HG03060 (cell line): ENCODE measurements around the gene LDLRAD3.

Source experiments
- ATAC-seq: cut with Tn5 transposase; IDR thresholded peaks from one replicate; pipeline ENCODE4 v1.9.1; 2021; ENCODE audit warnings: low read depth, moderate number of reproducible peaks; ENCODE audit not compliant: unreplicated experiment

The LDLRAD3 gene

DNA sequence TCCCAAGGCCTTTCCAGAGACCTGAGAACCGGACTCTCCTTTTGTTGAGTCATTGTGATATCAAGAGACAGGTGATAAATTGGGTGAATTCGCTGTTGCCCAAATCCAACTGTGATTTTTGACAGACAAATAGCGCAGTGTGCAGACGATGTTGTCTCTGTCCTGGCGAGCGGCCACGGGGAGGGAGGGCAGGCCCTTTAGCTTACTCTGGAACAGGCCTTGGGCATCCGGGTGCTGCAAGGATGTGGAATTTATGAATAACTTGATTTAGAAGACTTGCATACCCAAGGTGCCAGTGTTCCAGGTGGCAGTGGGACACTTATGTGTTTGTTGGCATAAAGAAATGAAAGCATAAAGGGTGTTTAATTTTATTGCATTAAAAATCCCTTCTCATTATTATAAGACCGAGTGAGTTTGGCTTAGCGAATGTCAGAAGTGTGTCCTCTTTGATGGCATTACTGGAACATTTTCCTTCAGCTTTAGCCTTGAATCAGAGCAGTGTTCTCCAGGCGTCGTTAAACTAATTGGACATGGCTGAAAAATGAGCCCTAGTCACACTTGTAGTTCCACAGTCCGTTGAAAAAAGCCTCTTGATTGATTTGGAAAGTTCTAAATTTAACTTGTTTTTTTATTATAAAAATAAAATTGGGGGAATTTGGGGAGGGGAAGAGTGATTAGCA is 9.4 kb downstream of the LDLRAD3 start:
- no peak for ATAC-seq

DNA sequence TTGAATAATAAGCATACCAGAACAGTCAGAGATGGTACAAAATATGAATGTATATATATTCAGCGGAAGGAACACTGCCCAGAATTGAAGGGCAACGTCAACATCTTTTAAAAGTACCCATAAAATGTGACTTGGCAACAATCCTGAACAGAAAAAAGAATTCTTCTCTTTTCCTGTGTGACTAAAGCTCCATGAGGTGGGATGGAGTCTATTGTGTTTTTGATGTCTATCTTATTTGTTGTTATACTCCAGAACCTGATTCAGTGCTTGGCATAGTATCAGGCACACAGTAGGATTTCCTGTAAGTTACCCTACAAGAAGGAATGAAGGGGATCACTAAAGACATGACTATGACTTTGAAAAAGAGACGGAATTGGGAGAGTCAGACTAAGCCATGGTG is 10.3 kb downstream of the LDLRAD3 start:
- ATAC-seq, result no peak

DNA sequence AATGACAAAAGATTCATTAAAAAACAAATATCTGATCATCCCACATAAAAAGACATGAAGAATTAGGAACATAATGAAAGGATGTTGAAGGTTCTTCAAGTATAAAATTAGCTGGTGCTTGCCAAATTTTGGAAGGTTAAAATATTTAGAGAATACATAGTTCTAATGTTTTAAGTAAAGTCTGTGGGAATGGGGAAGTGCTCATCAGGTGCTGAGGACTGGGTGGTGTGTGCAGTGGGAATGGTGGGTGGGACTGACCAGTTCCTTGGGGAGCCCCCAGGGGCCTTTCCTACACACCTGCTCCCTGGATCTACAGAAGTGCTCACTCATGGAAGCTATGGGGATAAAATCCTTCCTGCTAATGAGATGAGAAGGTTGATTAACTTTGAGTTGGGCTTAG is 11.8 kb downstream of the LDLRAD3 start:
- ATAC-seq, result no peak

DNA sequence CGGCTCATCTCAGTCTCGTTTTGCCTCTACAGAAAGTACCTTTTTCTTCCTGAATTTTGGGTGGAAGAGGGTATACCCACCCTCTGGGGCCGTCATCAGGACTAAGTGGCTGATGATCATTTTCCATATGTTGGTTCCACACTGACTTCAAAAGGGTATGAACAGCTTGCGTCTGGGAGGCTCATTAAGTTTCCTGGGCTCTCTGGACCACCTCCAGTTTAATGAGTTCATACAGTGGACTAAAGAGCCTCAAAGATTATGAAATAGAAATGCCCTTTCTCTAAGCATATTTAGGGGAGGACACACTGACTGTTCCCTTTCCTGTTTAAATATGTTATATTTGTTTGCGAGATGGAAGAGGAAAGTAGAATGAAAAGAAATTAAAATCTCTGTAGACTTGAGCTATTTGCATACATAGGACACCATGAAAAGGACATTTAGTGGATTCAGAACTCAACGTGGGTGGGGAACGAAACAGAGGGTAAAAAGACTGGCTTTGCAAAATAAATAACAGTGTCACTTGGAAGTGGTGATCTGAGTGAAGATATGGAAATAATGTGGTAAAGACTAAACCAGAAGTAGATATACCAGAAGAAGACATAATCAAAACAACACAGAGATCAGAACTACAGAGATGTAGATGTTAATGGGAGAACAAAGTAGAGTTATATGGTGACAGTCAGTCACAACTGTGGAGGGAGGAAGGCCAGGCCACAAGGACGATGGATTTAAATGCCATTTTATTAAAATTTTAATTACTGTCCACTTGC is 18.7 kb downstream of the LDLRAD3 start:
- ATAC-seq, result no peak

DNA sequence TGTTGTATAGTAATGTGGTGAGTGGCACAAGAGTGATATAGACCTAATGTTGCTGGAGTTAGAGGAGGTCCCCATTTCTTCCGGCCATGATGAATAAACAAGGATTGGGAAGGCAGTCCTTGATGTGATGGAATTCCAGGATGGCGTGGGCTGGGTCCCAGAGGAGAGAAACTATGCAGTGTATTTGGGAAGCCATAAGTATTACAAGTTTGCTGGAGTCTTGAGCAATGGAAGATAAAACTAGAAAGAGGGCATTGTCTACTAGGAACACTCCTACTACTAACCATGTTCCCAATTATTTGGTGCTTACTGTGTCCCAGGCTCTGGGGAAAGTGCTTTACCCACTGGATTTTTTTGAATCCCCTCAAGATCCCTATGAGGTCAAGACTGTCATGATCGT is 20.0 kb downstream of the LDLRAD3 start:
- ATAC-seq, result no peak

DNA sequence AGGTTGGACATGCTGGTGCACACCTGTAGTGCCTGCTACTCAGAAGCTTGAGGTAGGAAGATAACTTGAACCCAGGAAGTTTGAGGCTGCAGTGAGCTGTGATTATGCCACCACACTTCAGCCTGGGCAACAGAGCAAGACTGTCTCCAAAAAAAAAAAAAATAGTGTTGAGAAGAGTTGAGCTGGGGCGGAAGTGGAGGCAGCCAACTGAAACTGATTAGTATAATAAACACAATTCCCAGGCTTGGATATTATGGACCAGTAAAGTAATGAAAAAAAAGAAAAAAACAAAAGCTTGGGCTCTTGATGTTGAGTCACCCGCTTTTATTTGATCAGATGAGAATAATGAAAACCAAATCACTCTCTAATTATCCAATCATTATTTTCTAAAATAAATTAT is 21.0 kb downstream of the LDLRAD3 start:
- ATAC-seq, result no peak

DNA sequence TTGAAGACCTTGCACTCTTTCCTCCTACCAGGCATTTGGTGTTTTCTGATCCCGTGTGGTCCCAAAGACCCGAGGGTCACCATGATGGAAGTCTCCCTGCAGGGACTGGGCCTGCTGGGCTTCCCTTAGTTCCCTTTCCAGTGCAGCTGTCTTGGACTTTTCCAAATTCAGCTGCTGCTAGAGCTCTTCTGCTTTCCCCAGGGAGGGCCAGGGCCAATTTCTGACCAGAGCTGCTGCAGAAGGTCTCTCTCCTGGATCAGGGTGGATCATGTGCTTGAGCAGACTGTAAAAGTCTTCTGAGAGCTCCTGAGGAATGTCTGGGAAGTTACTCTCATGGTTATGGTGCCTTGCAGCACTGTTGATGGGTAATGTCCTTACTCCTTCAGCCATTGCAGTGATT is 23.2 kb downstream of the LDLRAD3 start:
- ATAC-seq, result no peak

DNA sequence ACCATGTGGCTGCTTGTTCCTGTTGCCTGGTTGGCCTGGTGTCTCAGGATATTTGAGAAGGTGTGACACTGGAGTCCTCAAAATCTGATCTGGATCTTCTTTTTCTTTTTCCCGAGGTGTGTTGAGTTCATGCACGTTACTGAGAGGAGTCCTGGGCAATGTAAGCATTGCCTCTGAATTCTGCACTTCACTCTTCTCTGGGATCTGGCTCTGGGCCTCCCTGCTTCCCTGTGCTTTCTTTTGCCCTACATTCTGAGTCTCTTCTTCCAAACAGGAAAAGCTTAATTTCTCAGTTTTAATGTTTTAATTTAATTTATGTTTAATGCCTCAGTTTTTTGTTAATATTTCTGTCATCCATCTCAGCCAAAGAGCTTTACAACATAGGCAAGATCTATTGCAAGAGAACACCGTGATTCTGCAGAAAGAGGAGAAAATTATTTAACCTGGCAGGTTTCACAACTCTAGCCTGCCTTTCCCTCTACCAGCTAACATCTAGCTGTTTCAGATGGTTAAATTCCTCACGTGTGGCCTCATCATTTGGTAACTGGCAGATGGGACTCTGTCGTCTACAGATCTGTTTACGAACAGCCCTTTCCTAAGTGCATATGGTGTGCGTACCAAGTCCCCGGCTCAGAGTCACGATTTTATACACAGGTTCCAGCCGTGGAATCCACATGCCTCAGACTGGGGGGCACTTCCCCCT is 24.7 kb downstream of the LDLRAD3 start:
- no peak for ATAC-seq

DNA sequence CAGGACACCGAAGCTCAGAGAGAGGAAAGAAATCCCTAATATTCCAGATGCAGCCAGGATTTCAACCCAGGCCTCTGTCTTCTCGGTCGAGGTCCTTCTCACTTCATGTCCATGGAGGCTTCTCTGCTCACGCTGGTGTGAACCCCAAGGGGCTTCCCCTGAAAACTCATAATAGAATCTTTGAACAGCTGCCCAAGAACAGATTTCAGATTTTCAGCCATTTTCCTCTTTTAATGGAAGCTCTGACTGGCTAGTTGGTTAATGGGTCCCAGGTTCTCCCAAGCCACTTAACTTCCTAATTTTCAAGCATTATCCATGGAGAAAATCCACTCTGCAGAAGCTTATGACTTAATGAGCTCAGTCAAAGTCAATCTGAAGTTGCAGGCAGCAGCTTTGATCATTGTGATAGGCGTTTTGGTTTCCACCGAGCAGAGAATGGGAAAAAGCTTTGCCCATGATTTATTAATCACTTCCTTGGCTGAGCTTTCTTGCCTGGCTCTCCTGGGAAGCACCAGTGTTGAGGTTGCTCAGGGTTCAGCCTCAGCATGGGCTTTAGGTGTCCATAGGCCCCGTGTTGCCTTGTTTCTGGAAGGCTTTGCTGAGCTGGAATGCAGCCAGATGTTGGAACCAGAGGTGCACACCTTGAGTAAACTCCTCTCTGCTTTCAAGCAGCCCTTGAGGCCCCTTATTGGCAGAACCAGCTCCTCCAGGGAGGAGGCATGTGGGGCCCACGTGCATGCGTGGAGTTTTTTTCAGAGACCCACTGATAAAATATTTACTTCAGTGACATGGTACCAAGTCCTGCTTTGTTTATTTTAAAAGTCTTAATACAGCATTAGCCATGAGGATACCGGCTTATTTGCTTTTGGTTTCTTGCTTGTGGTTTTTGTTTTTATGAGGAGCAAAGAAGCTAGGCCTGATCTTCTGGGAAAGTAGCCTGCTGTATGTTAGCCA is 25.5 kb downstream of the LDLRAD3 start:
- no peak for ATAC-seq

DNA sequence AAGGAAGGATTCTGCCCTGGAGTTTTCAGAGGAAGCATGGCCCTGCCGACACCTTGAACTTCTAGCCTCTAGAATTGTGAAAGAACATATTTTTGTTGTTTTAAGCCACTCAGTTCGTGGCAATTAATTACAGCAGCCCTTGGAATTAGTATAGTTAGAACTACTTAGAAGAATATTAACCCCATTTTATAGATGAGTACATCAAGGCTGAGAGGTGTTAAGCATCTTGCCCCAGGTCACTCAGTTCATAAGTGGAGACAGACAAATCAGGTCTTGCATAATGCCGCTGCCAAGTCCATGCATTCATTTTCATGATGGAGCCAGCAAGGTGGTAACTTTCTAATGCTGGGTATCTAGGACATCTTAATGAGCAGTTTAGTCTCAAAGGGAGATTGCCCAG is 26.6 kb downstream of the LDLRAD3 start:
- ATAC-seq, result no peak

DNA sequence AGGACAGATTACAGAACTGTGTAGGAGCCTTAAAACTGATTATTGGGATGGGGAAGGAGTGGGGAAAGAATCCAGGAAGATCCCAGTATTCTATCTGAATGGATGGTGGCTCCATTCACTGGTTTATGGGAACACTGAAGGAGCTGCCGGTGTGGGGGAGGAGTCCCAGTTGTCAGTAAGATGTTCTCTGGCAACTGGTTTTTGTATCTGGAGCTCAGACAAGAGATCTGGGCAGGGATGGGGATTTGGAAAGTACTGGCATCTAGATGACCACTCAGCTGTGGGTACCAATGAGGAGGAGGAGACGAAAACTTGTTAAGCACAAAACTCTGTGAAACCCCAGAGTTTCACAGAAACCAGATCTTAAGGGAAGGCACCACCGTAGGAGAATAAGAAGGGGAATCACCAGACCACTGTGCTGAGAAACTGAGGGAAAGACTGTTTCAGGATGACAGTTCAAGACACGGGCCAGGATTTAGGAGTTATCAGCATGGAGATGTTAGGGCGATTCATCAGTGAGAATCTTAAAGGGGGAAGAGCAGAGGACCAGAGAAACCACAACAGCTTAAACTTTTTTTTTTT is 28.1 kb downstream of the LDLRAD3 start:
- no peak for ATAC-seq

DNA sequence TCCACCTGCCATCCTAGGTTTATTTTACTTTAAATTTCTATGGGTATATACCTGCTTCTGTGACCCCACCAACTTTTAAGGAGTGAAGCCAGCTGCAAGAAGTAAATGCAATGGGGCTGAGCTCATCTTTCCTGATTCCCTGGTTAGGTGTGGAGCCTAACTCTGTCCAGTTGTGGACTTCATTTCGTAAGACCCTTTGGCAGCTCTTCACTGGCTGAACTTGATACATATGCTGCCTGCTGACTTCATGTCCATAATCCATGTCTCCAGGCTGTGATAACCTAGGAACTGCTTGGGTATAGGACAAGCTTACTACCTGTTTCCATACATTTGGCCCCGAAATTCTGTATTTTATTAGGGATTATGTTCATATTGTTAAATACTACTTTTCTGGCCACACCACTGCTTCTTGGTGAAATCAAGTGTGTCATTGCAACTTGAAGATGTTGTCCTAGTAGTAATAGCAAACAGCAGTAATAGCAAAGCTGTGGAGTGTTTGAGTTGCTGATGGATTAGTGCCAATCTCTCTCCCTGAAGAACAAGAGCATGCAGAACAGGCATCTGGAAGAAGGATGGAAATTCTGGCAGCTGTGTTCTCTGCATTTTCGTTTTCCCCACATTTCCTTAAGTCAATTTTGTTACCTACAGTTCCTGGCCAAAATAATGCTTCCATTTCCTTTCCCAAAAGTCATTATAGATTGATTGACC is 31.2 kb downstream of the LDLRAD3 start:
- no peak for ATAC-seq

DNA sequence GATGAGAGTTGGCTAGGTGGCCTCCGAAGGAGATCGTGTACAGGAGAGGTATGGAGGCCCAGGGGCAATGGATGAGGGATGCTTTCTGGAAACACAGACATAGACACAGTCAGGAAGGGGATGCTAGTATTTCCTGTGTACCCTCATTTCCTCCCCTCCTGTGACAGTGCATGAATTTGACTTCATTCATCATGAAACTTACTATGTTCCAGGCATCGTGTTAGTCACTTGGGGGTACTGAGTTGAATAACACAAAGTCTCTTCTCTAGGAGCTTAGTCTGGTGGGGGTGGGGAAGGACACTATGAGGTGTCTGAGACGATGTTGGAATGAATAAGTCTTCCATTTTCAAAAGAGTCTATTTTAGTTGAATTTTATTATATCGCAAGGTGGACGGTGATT is 32.6 kb downstream of the LDLRAD3 start:
- no peak for ATAC-seq

DNA sequence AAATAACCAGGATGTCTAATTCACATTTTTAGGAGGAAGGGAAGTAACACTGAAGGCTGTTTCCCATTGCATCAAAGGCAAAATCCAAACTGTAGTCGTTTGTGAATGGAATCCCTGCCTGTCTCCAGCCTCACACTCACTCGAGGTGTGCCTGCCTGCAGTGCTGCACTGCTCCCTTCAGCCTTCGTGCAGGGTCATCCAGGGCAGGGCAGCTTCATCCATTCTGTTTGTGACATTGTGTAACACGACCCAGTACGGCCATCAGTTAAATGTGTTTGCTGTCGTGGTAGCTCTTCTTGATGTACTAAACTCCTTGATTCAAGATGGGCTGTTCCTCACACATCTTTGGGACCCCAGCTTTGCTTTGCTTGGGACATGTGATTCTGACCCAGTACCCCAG is 34.3 kb downstream of the LDLRAD3 start:
- no peak for ATAC-seq

DNA sequence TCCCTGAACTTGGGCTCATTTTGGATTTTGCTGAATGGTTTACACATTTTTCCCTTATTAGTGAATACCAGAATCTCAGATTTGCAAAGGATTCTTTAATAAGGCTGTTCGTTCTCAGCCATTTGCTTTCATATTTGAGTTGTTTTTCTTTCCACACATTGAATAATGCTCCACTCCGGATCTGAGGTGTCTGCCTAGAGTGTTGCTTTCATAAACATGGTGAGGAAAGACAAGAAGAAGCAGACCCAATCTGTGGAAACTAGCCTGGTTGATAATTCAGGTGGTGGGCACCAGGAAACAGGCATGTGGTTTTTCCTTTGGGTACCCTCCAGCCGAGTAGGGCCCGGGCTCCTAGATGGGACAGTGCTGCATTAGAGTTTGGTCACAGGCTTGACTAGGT is 35.0 kb downstream of the LDLRAD3 start:
- no peak for ATAC-seq

DNA sequence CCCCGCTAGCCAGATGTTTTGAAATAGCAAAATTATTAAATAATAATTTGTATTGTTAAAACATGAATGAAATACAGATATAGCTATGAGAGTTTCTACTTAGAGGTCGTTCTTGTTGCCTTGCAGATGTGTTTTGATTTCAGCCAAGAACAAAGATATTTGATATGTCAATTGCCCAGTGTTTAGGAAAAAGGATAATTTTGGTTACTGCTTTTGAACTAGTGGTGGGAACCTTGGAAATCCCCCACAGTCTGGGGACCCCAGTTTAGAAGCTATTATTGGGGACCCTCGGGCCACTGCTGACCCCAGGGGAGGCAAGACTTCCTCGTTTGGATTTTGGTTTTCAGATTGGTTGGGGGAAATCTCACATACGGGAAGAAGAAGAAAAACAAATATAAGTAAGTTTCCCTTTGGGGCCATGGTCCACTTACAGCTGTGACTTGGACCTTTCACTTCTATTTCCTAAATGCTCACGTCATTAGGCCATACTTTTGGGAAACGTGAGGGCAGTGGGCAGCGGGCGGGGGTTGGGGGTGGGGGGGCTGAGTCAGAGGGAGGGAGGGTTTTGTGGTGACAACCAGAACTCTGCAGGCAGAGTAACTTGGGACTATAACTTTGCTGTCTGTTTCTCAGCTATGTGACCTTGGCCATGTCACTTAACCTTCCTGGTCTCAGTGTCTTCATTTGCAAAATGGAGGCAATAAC is 37.0 kb downstream of the LDLRAD3 start:
- ATAC-seq, result no peak

DNA sequence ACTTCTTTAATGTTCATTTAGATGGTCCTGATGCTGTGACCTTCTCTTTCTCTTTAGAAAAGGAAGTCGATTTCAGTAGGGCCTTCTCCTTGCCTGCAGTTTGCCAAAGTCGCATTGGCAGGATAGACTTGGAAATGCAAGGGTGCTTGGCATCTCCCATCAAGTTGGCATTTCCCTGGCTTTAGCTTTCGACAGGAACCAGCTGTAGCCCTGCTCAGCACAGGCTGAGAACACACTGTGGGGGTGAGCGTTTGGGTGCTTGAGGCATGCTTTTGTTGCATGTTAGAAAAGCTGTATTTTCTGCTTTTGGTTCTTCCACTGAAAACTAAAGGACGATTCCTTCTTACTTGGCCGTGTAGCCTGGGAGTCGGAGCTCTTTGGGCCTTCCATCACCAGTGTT is 37.7 kb downstream of the LDLRAD3 start:
- no peak for ATAC-seq

DNA sequence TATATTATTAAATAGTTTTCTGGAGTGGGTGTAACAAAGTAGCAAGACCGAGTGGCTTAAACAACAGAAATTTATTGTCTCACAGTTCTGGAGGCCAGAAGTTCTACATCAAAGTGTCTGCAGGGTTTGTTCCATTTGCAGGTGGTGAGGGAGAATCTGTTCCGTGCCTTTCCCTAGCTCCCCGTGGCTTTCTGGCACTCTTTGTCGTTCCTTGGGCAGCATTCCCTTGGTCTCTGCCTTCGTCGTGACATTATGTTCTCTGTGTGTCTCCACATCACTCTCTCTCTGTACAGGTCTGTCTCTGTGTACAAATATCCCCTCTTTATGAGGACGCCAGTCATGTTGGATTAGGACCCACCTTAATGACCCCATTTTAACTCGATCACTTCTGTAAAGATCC is 38.2 kb downstream of the LDLRAD3 start:
- ATAC-seq, result no peak

DNA sequence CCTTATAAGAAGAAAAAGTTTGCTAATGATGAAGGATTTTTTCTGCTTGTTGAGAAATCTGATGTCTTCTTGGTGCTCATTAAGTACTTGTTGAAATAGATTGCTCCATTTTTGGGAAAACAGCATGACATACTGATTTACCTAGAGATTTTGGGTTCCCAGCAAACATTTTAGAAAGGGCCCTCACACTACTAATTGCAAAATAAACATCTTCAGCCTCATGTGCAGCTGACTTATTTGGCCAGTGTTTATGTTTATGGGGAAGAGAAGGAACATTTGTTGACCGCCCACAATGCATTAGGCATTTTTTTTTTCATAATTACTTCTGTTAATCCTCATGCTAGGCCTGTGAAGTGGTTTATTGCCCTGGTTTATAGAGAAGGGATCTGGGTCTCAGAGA is 40.1 kb downstream of the LDLRAD3 start:
- ATAC-seq, result no peak
